Stimulated activated CD4-positive, alpha-beta T cell treated with anti-CD3 and anti-CD28 coated beads, Interleukin-4, amount 100 ng/mL, for 1 hour (primary cell): ENCODE data around the gene ACLY.
"Not testable (repeated sequence)": the region's sequence is repeated elsewhere in the genome, so short reads cannot be mapped to it uniquely, and the experiment has no call there.

Experiments
- DNase-seq: peaks from one replicate; pipeline ENCODE4 v3.0.0-alpha.2; 2020

ACLY gene

GRCh38 chr17:41870097-41870496 lies 48.7 kb downstream of the ACLY start:
- no peak for DNase-seq

GRCh38 chr17:41869426-41869825 lies 49.3 kb downstream of the ACLY start:
- DNase-seq = no peak

- no peak for DNase-seq
These were observed 50.2 kb downstream of the ACLY start for GRCh38 chr17:41868568-41868967.

- no peak for DNase-seq
These were observed 53.2 kb downstream of the ACLY start for GRCh38 chr17:41865596-41865893.

GRCh38 chr17:41864836-41865595 lies 53.7 kb downstream of the ACLY start, which contains the start of gene KLHL11:
KLHL11 (minus strand) TSS chr17:41865423; CDS start chr17:41865370, 53 bp downstream.
- peak; percentile 89 for DNase-seq

GRCh38 chr17:41864498-41864835 lies 54.3 kb downstream of the ACLY start:
- DNase-seq = no peak

GRCh38 chr17:41863074-41863848 lies 55.5 kb downstream of the ACLY start:
- peak; percentile 7 for DNase-seq

- DNase-seq = no peak
These were observed 58.4 kb downstream of the ACLY start for GRCh38 chr17:41860254-41860931.

- DNase-seq = not testable (repeated sequence)
These were observed 67.4 kb downstream of the ACLY start for GRCh38 chr17:41851382-41851781.

- no peak for DNase-seq
These were observed 69.3 kb downstream of the ACLY start for GRCh38 chr17:41849251-41849990.

- DNase-seq = no peak
These were observed 70.0 kb downstream of the ACLY start for GRCh38 chr17:41848788-41849187.

GRCh38 chr17:41844971-41845370 lies 73.8 kb downstream of the ACLY start:
- no peak for DNase-seq

- DNase-seq = not testable (repeated sequence)
These were observed 78.0 kb downstream of the ACLY start for GRCh38 chr17:41840781-41841180.

GRCh38 chr17:41839448-41839847 lies 79.3 kb downstream of the ACLY start:
- DNase-seq = not testable (repeated sequence)

GRCh38 chr17:41837761-41838538 lies 80.8 kb downstream of the ACLY start, which contains the start of gene KLHL10:
KLHL10 (plus strand) TSS chr17:41837825; CDS start chr17:41837933, 108 bp downstream.
- DNase-seq = no peak

- DNase-seq = no peak
These were observed 82.1 kb downstream of the ACLY start for GRCh38 chr17:41836550-41837196.

GRCh38 chr17:41835800-41836549 lies 82.8 kb downstream of the ACLY start, which contains the start of gene NT5C3B:
NT5C3B (minus strand) TSS chr17:41836232; CDS start chr17:41836193, 39 bp downstream.
- DNase-seq = peak; percentile 60

- DNase-seq = no peak
These were observed 83.4 kb downstream of the ACLY start for GRCh38 chr17:41835214-41835799.

GRCh38 chr17:41829961-41830360 lies 88.8 kb downstream of the ACLY start:
- not testable (repeated sequence) for DNase-seq

GRCh38 chr17:41825175-41825845 lies 93.4 kb downstream of the ACLY start:
- DNase-seq = no peak
